ENCODE data around the gene XXYLT1. TPM values are rescaled to one million over a fixed set of nuclear protein-coding genes. Genes with fewer than 3 reads are reported as not detected.
"Not testable (repeated sequence)": the region's sequence is repeated elsewhere in the genome, so short reads cannot be mapped to it uniquely, and the experiment has no call there.

XXYLT1 gene
- total RNA-seq, 2 experiments from 2014 or later: 3.1 to 3.7 TPM

DNA sequence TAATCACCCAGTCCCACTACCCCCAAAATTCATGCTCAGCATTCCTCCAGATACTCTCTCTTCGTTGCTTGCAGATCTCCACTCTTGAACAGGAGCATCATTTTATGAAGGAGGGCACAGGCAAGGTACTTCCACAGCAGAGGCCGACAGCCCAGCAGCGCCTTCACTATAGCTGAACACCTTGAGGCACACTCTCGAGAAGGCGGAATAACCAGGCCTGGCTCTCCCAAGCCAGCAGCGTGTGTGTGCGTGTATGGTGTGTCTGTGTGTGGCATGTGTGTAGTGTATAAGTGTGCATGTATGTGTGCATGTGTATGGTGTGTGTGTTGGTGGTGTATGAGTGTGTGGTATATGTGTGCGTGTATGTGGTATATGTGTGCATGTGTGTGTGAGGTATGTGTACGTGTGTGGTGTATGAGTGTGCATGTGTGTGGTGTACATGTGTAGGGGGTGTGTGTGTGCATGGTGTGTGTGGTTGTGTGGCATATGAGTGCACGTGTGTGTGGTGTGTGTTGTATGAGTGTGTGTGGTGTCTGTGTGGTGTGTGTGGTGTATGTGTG lies 161.8 kb downstream of the XXYLT1 start:
- H3K9me3 Mint-ChIP-seq: no peaks in the 10 kb centered on the region
- H3K9me3 ChIP-seq (ENCODE audit: control insufficient read depth in 1 of 2, insufficient read depth in 1 of 2, low read length in 2 of 2): no peaks in the 10 kb centered on the region
- no peaks in the 10 kb centered on the region for H3K36me3 ChIP-seq (ENCODE audit: insufficient read depth, low read length)
- ChIA-PET CTCF (interaction anchor here (0.9 kb wide), 1 partner anchor 427 kb away, joined by 3 read pairs; no protein-coding TSS in a partner anchor), POLR2A (no interaction called here)
- H3K4me1 ChIP-seq (ENCODE audit: insufficient read depth, low read length): peaks cover 8% of the 10 kb centered on the region
- H3K36me3 Mint-ChIP-seq (ENCODE audit: low read depth): no peaks in the 10 kb centered on the region
- DNase-seq (no peak), ATAC-seq (ENCODE audit: poor library complexity) (no peak)
- intact Hi-C loops (cut with DNase I, micrococcal nuclease): loop anchor here in 1 of 2 experiments (2.0 to 5.0 kb wide), 4 partner anchors 107 to 777 kb away; no protein-coding TSS in a partner anchor
- H3K4me1 Mint-ChIP-seq (ENCODE audit: low read depth): peaks cover 7% of the 10 kb centered on the region
- no peak overlapping the region for H3K4me3 Mint-ChIP-seq
- H3K4me3 ChIP-seq (ENCODE audit: low read length): no peak overlapping the region
- no peaks in the 10 kb centered on the region for H3K27me3 ChIP-seq (ENCODE audit: control insufficient read depth in 1 of 2, insufficient read depth in 2 of 2, low read length in 2 of 2)
- H3K27me3 Mint-ChIP-seq: no peaks in the 10 kb centered on the region
- TF ChIP-seq, protein P1, sequence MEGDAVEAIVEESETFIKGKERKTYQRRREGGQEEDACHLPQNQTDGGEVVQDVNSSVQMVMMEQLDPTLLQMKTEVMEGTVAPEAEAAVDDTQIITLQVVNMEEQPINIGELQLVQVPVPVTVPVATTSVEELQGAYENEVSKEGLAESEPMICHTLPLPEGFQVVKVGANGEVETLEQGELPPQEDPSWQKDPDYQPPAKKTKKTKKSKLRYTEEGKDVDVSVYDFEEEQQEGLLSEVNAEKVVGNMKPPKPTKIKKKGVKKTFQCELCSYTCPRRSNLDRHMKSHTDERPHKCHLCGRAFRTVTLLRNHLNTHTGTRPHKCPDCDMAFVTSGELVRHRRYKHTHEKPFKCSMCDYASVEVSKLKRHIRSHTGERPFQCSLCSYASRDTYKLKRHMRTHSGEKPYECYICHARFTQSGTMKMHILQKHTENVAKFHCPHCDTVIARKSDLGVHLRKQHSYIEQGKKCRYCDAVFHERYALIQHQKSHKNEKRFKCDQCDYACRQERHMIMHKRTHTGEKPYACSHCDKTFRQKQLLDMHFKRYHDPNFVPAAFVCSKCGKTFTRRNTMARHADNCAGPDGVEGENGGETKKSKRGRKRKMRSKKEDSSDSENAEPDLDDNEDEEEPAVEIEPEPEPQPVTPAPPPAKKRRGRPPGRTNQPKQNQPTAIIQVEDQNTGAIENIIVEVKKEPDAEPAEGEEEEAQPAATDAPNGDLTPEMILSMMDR (IDR thresholded peaks at IDR 0.05): no peak
- H3K27ac Mint-ChIP-seq: no peak overlapping the region
- no peak overlapping the region for H3K27ac ChIP-seq (ENCODE audit: low read depth in 1 of 2, low read length in 2 of 2)

DNA sequence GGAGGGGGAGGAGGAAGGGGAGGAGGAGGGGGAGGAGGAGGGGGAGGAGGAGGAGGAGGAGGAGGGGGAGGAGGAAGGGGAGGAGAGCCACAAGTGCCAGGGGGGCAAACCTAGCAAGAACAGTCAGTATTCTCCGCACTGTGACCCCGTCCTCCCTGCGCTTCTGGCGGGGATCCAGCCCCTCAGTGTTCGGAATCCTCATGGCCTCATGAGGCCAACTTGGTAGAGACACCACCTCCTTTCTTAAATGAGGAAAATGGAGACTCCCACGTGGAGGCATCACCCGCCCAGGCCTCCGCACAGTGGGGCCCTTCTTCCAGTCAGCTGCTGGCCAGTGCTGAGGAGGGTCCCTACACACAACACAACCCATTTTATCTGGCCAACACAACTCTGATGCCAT lies 163.4 kb downstream of the XXYLT1 start:
- H3K27me3 Mint-ChIP-seq: no peaks in the 10 kb centered on the region
- ATAC-seq (ENCODE audit: poor library complexity) (no peak), DNase-seq (no peak)
- no peak overlapping the region for H3K27ac ChIP-seq (ENCODE audit: low read depth in 1 of 2, low read length in 2 of 2)
- H3K9me3 ChIP-seq (ENCODE audit: control insufficient read depth in 1 of 2, insufficient read depth in 1 of 2, low read length in 2 of 2): no peaks in the 10 kb centered on the region
- H3K36me3 Mint-ChIP-seq (ENCODE audit: low read depth): no peaks in the 10 kb centered on the region
- no peaks in the 10 kb centered on the region for H3K9me3 Mint-ChIP-seq
- CTCF ChIA-PET: interaction anchor here (2.1 kb wide), 1 partner anchor 436 kb away, joined by 7 read pairs; the partner anchor contains the start of gene LSG1
- H3K4me3 Mint-ChIP-seq: no peak overlapping the region
- no peak overlapping the region for H3K4me3 ChIP-seq (ENCODE audit: low read length)
- intact Hi-C loops (cut with DNase I, micrococcal nuclease): loop anchor here in 1 of 2 experiments (5.0 kb wide), 3 partner anchors 105 to 775 kb away; no protein-coding TSS in a partner anchor
- H3K4me1 Mint-ChIP-seq (ENCODE audit: low read depth): peaks cover 7% of the 10 kb centered on the region
- H3K27ac Mint-ChIP-seq: no peak overlapping the region
- H3K4me1 ChIP-seq (ENCODE audit: insufficient read depth, low read length): peaks cover 8% of the 10 kb centered on the region
- no peaks in the 10 kb centered on the region for H3K36me3 ChIP-seq (ENCODE audit: insufficient read depth, low read length)
- TF ChIP-seq, protein P1 (IDR thresholded peaks at IDR 0.05): no peak
- no peaks in the 10 kb centered on the region for H3K27me3 ChIP-seq (ENCODE audit: control insufficient read depth in 1 of 2, insufficient read depth in 2 of 2, low read length in 2 of 2)
- POLR2A ChIA-PET: interaction anchor here (1.0 kb wide), 1 partner anchor 425 kb away, joined by 3 read pairs; no protein-coding TSS in a partner anchor

DNA sequence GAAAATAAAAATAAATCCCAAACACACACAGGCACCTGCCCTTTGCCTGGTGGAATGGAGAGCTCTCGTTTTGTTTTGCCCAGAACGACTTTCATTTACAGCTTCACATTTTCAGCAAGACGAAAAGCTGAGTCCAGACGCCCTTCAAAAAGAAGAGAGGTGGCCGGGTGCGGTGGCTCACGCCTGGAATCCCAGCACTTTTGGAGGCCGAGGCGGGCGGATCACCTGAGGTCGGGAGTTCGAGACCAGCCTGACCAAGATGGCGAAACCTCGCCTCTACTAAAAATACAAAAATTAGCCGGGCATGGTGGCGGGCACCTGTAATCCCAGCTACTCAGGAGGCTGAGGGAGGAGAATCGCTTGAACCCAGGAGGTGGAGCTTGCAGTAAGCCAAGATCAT lies 163.9 kb downstream of the XXYLT1 start:
- not testable (repeated sequence) for H3K27me3 ChIP-seq (ENCODE audit: control insufficient read depth in 1 of 2, insufficient read depth in 2 of 2, low read length in 2 of 2); ATAC-seq (ENCODE audit: poor library complexity); H3K27ac ChIP-seq (ENCODE audit: low read depth in 1 of 2, low read length in 2 of 2); DNase-seq; H3K9me3 ChIP-seq (ENCODE audit: control insufficient read depth in 1 of 2, insufficient read depth in 1 of 2, low read length in 2 of 2); H3K36me3 ChIP-seq (ENCODE audit: insufficient read depth, low read length); H3K4me1 ChIP-seq (ENCODE audit: insufficient read depth, low read length); H3K36me3 Mint-ChIP-seq (ENCODE audit: low read depth); H3K4me3 Mint-ChIP-seq; H3K27me3 Mint-ChIP-seq; H3K9me3 Mint-ChIP-seq; H3K27ac Mint-ChIP-seq; H3K4me3 ChIP-seq (ENCODE audit: low read length); H3K4me1 Mint-ChIP-seq (ENCODE audit: low read depth)
- intact Hi-C loops (cut with DNase I, micrococcal nuclease): loop anchor here in 1 of 2 experiments (5.0 kb wide), 3 partner anchors 105 to 775 kb away; no protein-coding TSS in a partner anchor
- POLR2A ChIA-PET: interaction anchor here (1.0 to 1.2 kb wide), 2 partner anchors 421 to 424 kb away, joined by 3 to 5 read pairs; no protein-coding TSS in a partner anchor
- CTCF ChIA-PET: interaction anchor here (0.8 to 3.4 kb wide), 7 partner anchors 27 to 435 kb away, joined by 3 to 19 read pairs (median 3); partner anchors contain the start of gene LSG1
